Stomach (tissue), 9 donors: ENCODE results near the gene SYNPR. TPM values are rescaled to one million over a fixed set of nuclear protein-coding genes. Genes with fewer than 3 reads are reported as not detected.

Source experiments
- DNase-seq, 2 donors: peaks; one replicate each; pipeline versions ENCODE4 v3.0.0 to v3.0.0-alpha.2; 2013 to 2019
- H3K27ac ChIP-seq, 5 donors: fragments of 200-600 bp in 4 of 5; sonication (generic) in 4 of 5; one replicate each; pipeline ENCODE4 v1.5.1; 2013 to 2019; ENCODE audit warnings: mild to moderate bottlenecking in 1 of 5, moderate library complexity in 1 of 5
- H3K27me3 ChIP-seq, 3 donors: fragments of 200-600 bp; sonication (generic); one replicate each; pipeline ENCODE4 v1.5.1; 2017 to 2019; ENCODE audit warnings: mixed run types in 1 of 3
- H3K36me3 ChIP-seq, 4 donors: fragments of 200-600 bp; sonication (generic); 1 replicate in 3 of 4; 2 replicates in 1 of 4; pipeline ENCODE4 v1.5.1; 2016 to 2019
- H3K4me1 ChIP-seq, 4 donors: fragments of 200-600 bp; sonication (generic); one replicate each; pipeline ENCODE4 v1.5.1; 2016 to 2019
- H3K4me3 ChIP-seq, 4 donors: fragments of 200-600 bp; sonication (generic) in 3 of 4; one replicate each; pipeline ENCODE4 v1.5.1; 2016 to 2019; ENCODE audit warnings: mild to moderate bottlenecking in 1 of 4
- H3K9me3 ChIP-seq, 4 donors: fragments of 200-600 bp; sonication (generic); one replicate each; pipeline ENCODE4 v1.5.1; 2016 to 2019
- CTCF ChIP-seq, 7 experiments: fragments of 450-650 bp in 4 of 7; fragments of 200-600 bp in 3 of 7; sonication (generic) in 3 of 7; IDR thresholded peaks; one replicate each; pipeline ENCODE4 v1.5.1; 2016 to 2019; ENCODE audit warnings: antibody characterized with exemption in 7 of 7, control low read depth in 2 of 7, mild to moderate bottlenecking in 1 of 7
- EP300 ChIP-seq: sonication (generic); formaldehyde crosslinking; IDR thresholded peaks from one replicate; pipeline ENCODE4 v1.6.1; 2017; ENCODE audit warnings: antibody characterized with exemption
- POLR2A ChIP-seq, 4 donors: fragments of 450-650 bp; IDR thresholded peaks; one replicate each; pipeline ENCODE4 v1.6.1; 2016; ENCODE audit warnings: antibody characterized with exemption in 4 of 4, control low read depth in 2 of 4, mild to moderate bottlenecking in 1 of 4, moderate library complexity in 1 of 4
- POLR2AphosphoS5 ChIP-seq, 3 donors: sonication (generic); formaldehyde crosslinking; IDR thresholded peaks; one replicate each; pipeline ENCODE4 v1.6.1; 2016; ENCODE audit warnings: antibody characterized with exemption in 3 of 3
- WGBS, 5 donors: extraction: QIAGEN DNeasy Blood & Tissue Kit in 3 of 5; methylation state at CpG; one replicate each; pipeline versions ENCODE4 v1.1.5 to v1.1.7; 2013 to 2018; 5-methylcytosine and 5-hydroxymethylcytosine counted together
- intact Hi-C: fragments of 100-400 bp; cut with DNase I; formaldehyde crosslinking; loops from one replicate; pipeline ENCODE4 v1.15.1; 2023; ENCODE audit warnings: low total_unique reads
- polyA plus RNA-seq, 3 donors: library from polyadenylated mRNA; stranded (reverse); fragments of 200-250 nt; gene quantifications; one replicate each; pipeline ENCODE4 v1.2.3, GENCODE V29; 2013
- total RNA-seq, 5 donors: library from RNA; depleted of rRNA; stranded (reverse); fragments of >200 nt; gene quantifications; one replicate each; pipeline versions ENCODE4 v1.1.0 to v1.2.3, GENCODE V29; 2014 to 2016
- donor health status: healthy with polysubstance abuse.
- donor health status: Bipolar disorder and iron deficiency.
- donor health status: healthy.

The SYNPR gene
- total and polyA plus RNA-seq, 8 donors = 0.13 to 1.7 (median 0.31) TPM; not detected in 3

- TF ChIP-seq POLR2AphosphoS5 (IDR thresholded peaks at IDR 0.05) (no peak), EP300 (no peak), CTCF (IDR thresholded peaks at IDR 0.05) (no peak), POLR2A (IDR thresholded peaks at IDR 0.05) (no peak)
- Histone ChIP-seq H3K9me3 (no peaks in the 10 kb centered on the region), H3K4me3 (no peak overlapping the region), H3K27ac (no peak overlapping the region), H3K27me3 (no peaks in the 10 kb centered on the region), H3K36me3 (no peaks in the 10 kb centered on the region), H3K4me1 (peaks cover 0 to 5% (median 0%) of the 10 kb centered on the region in 4 donors)
- intact Hi-C loops = no loop called here
- WGBS, 5 donors = 77 to 100% (median 97%) methylated on average over 1 of the region's 1 CpG
- DNase-seq = no peak
These were observed 333.3 kb downstream of the SYNPR start for GRCh38 chr3:63611382-63611781.

- Histone ChIP-seq H3K27ac (no peak overlapping the region), H3K36me3 (no peaks in the 10 kb centered on the region), H3K4me3 (no peak overlapping the region), H3K27me3 (no peaks in the 10 kb centered on the region), H3K9me3 (no peaks in the 10 kb centered on the region), H3K4me1 (peaks cover 0 to 5% (median 0%) of the 10 kb centered on the region in 4 donors)
- 0 to 94% (median 48%) methylated on average over 1 of the region's 1 CpG for WGBS, 5 donors
- no peak for DNase-seq
- intact Hi-C loops = no loop called here
- no peak for TF ChIP-seq CTCF (IDR thresholded peaks at IDR 0.05)
- no peak for TF ChIP-seq POLR2A (IDR thresholded peaks at IDR 0.05)
- TF ChIP-seq POLR2AphosphoS5 (IDR thresholded peaks at IDR 0.05) = no peak
- no peak for TF ChIP-seq EP300
These were observed 335.5 kb downstream of the SYNPR start for GRCh38 chr3:63613561-63613960.

- no peaks in the 10 kb centered on the region for H3K4me1 ChIP-seq
- WGBS, 5 donors = 77 to 84% (median 82%) methylated on average over 4 of the region's 4 CpGs
- no peak for DNase-seq
- H3K27me3 ChIP-seq = no peaks in the 10 kb centered on the region
- no peaks in the 10 kb centered on the region for H3K36me3 ChIP-seq
- no peaks in the 10 kb centered on the region for H3K9me3 ChIP-seq
- no peak overlapping the region for H3K4me3 ChIP-seq
- intact Hi-C loops = no loop called here
- no peak overlapping the region for H3K27ac ChIP-seq
- no peak for TF ChIP-seq POLR2AphosphoS5 (IDR thresholded peaks at IDR 0.05)
- TF ChIP-seq POLR2A (IDR thresholded peaks at IDR 0.05) = no peak
- no peak for TF ChIP-seq CTCF (IDR thresholded peaks at IDR 0.05)
- TF ChIP-seq EP300 = no peak
These were observed 339.3 kb downstream of the SYNPR start for GRCh38 chr3:63617391-63617790.

- H3K4me1 ChIP-seq = peaks cover 0 to 9% (median 4%) of the 10 kb centered on the region in 4 donors
- TF ChIP-seq CTCF (IDR thresholded peaks at IDR 0.05) (no peak), EP300 (no peak), POLR2AphosphoS5 (IDR thresholded peaks at IDR 0.05) (no peak), POLR2A (IDR thresholded peaks at IDR 0.05) (no peak)
- no peaks in the 10 kb centered on the region for H3K27me3 ChIP-seq
- peak in 1 of 2 donors; percentile 70 for DNase-seq
- H3K36me3 ChIP-seq = no peaks in the 10 kb centered on the region
- WGBS, 5 donors = 22 to 30% (median 24%) methylated on average over 8 of the region's 8 CpGs
- no peak overlapping the region for H3K27ac ChIP-seq
- no peaks in the 10 kb centered on the region for H3K9me3 ChIP-seq
- no peak overlapping the region for H3K4me3 ChIP-seq
- intact Hi-C loops = no loop called here
These were observed 346.9 kb downstream of the SYNPR start for GRCh38 chr3:63624941-63625560.
